HG03097 (cell line): ENCODE data around the gene PRR3.
"Not testable (repeated sequence)": the region's sequence is repeated elsewhere in the genome, so short reads cannot be mapped to it uniquely, and the experiment has no call there.

Experiments
- ATAC-seq: cut with Tn5 transposase; IDR thresholded peaks from one replicate; pipeline ENCODE4 v1.9.1; 2021; ENCODE audit not compliant: unreplicated experiment, low FRiP score

Gene PRR3

DNA sequence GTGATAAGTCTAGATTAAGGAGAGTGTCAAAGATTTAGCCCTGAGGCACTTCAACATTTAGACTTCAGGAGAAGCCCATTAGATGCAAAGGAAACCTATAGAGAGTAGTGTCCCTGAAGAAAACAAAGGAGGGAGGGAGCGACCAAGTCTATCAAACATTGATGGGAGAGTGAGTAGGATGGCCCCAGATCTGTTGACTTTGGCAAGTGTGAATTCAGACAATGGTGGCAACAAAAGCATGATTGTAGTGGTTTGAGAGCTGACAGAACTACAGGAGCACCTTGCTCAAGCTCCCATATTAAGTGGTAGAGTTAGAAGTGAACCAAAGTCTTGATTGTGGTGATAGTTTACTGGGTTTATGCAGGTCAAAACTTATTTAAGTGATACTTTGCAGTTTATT is 13.2 kb downstream of the PRR3 start:
- no peak for ATAC-seq

GRCh38 chr6:30570740-30571074 is 13.6 kb downstream of the PRR3 start:
- ATAC-seq: peak; percentile 9

DNA sequence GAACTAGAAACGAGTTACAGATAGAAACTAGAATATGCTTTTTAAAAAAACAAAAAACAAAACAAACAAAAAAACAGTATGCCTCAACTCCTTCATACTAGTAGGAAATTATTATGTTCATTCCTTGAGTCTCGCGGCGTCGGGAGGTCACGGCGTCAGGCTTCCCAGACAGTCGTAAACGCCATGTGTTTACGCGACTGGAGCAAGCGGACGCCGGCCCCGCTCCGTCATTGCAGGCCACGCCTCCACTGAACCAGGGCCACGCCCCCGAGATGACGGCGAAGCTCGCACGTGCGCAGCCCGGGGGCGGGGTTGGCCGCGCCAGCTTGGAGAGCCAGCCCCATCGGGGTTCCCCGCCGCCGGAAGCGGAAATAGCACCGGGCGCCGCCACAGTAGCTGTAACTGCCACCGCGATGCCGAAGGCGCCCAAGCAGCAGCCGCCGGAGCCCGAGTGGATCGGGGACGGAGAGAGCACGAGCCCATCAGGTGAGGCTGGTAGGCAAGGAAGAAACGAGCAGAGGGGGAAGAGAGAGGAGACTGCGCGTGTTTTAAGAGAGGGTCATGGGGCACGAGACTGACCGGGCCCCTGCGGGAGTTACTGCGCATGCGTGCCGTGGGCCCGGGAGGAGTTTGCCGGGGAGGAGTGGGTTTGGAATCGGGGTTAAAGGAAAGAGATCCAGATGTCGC is 14.1 kb downstream of the PRR3 start, which contains the start of gene ABCF1:
Gene ABCF1, plus strand, starts transcription at position 368 of the 687 bp plus-strand sequence. Its CDS starts 46 bp downstream, at position 414.
- peak; percentile 88 for ATAC-seq

DNA sequence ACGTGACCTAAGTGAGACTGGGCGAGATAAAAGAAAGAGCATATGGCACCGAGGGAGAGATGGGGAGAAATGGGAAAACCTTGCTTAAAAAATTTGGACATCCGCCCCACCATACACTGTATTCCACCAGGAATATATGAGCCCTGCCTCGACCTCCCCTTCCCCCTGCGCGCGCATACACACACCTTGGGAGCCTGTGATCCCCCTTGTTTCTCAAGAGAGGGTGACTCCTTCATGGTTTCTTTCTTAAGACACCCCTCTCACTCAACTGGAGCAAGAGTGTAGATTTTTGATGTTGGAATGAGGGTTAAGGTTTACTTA is 14.6 kb downstream of the PRR3 start:
- no peak for ATAC-seq

DNA sequence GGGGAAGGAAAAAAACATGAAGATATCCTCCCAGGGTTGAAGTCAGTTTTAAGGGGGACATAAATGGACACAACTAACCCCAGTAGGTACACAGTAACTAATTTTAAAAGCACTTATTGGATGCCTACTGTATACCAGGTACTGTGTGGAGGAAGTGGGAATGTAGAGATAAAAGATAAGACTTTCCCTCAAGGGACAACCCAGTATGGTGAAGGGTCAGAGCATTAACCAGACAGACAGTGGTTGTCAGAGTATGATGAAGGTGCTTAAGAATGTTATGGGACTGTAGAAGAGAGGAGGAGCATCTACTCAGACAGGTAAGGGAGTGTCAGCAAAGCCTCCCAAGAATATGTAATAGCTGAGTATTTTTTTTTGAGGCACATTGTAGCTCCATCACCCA is 15.1 kb downstream of the PRR3 start:
- no peak for ATAC-seq

- ATAC-seq: no peak
Observed at GRCh38 chr6:30573113-30573512, 16.0 kb downstream of the PRR3 start.

DNA sequence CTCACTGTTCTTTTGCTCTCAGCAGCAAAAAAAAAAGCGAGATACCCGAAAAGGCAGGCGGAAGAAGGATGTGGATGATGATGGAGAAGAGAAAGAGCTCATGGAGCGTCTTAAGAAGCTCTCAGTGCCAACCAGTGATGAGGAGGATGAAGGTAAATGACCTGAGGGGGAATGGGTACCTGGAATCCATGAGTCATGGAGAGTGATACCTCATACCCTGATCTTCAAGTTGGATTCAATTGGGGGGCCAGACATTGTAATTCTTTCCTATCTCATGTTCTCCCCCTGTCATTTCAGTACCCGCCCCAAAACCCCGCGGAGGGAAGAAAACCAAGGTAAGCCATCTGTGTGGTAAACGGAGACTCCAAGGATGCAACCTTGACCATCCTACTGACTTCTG is 21.0 kb downstream of the PRR3 start:
- ATAC-seq: no peak

DNA sequence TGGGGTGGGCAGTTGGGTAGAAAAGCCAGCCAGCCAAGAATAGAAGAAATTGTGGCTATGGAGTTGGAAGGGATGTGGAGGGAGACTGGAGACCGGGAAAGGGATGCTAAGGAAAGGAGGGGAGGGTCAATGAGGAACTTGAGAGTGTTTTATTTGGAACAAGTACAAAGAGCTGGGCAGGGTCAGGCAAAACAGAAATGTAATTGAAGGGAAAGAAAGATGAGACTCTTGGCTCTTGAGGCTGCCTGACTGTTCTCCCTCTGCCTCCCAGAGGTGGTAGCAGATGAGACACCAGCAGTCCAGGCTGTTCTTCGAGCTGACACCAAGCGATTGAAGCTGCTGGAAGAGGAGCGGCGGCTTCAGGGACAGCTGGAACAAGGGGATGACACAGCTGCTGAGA is 26.8 kb downstream of the PRR3 start:
- ATAC-seq: no peak

- ATAC-seq: no peak
Observed at GRCh38 chr6:30589754-30590358, 32.8 kb downstream of the PRR3 start.

DNA sequence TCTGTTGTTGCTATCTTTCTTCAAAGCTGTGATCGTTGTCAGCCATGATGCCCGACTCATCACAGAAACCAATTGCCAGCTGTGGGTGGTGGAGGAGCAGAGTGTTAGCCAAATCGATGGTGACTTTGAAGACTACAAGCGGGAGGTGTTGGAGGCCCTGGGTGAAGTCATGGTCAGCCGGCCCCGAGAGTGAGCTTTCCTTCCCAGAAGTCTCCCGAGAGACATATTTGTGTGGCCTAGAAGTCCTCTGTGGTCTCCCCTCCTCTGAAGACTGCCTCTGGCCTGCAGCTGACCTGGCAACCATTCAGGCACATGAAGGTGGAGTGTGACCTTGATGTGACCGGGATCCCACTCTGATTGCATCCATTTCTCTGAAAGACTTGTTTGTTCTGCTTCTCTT is 33.4 kb downstream of the PRR3 start:
- ATAC-seq: no peak

- no peak for ATAC-seq
Observed at GRCh38 chr6:30591008-30591407, 33.9 kb downstream of the PRR3 start.

- ATAC-seq: no peak
Observed at GRCh38 chr6:30592287-30592686, 35.2 kb downstream of the PRR3 start.

DNA sequence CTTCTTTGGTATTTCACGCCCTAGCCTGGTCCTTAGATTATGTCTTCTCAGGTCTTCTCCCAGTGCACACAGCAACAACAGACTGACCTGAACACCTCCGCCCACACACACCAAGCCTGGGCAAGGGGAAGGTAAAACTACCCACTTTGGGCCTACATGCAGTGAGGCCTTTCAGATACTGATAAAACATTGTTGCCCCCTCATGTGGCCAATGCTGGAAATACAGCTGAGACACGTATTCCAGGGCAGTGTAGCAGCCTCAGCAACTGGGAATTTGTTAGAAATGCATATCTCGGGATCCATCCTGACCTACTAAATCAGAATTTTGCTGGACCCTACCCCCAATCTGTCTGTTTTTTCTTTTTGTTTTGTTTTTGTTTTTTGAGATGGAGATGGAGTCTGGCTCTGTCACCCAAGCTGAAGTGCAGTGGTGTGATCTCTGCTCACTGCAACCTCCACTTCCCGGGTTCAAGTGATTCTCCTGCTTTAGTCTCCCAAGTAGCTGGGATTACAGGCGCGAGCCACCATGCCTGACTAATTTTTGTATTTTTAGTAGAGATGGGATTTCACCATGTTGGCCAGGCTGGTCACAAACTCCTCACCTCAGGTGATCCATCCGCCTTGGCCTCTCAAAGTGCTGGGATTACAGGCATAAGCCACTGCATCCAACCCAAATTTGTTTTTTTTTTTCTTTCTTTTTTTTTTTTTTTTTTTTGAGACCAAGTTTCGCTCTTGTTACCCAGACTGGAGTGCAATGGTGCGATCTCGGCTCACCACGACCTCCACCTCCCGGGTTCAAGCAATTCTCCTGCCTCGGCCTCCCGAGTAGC is 40.4 kb downstream of the PRR3 start:
- not testable (repeated sequence) for ATAC-seq

- no peak for ATAC-seq
Observed at GRCh38 chr6:30598912-30599624, 42.0 kb downstream of the PRR3 start.

DNA sequence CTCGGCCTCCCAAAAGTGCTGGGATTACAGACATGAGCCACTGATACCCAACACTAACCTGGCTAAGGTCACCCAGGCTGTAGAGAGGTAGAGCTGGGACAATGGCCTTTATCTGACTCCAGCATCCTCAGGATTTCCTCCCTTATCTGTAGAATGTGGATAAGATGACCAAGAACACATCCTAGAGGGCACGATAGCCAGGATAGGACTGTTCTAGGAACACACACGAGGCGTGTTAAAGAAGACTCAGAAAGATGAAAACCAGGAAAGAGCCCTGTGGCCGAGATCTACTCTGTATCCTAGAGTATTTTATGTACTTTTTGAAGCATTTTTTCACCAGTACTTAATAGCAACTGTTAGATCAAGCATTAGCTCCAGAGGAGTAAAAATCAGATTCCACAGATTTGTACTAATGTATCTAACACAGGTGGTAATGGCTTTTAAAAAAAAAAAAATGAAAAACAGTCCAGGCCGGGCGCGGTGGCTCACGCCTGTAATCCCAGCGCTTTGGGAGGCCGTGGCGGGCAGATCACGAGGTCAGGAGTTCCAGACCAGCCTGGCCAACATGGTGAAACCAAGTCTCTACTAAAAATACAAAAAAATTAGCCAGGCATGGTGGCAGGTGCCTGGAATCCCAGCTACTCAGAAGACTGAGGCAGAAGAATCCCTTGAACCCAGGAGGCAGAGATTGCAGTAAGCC is 42.7 kb downstream of the PRR3 start:
- ATAC-seq: no peak

- no peak for ATAC-seq
Observed at GRCh38 chr6:30600451-30600961, 43.4 kb downstream of the PRR3 start.

DNA sequence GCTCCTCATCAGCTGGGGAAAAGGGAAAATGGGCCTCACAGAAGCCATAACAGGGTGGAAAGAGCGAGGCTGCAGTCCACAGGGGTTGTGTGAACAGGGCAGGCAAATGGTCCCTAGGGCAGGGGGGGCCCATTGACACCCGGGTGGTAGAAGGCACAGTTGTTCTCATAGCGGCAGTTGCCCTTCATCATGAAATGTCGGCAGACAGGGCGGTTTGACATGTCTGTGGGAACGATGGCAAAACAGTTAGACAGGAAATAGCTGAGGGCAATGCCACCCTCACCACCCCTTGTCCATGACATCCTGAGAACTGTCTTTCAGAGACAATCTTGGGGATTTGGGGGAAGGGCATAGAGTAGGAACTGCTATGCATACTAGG is 44.3 kb downstream of the PRR3 start:
- no peak for ATAC-seq

DNA sequence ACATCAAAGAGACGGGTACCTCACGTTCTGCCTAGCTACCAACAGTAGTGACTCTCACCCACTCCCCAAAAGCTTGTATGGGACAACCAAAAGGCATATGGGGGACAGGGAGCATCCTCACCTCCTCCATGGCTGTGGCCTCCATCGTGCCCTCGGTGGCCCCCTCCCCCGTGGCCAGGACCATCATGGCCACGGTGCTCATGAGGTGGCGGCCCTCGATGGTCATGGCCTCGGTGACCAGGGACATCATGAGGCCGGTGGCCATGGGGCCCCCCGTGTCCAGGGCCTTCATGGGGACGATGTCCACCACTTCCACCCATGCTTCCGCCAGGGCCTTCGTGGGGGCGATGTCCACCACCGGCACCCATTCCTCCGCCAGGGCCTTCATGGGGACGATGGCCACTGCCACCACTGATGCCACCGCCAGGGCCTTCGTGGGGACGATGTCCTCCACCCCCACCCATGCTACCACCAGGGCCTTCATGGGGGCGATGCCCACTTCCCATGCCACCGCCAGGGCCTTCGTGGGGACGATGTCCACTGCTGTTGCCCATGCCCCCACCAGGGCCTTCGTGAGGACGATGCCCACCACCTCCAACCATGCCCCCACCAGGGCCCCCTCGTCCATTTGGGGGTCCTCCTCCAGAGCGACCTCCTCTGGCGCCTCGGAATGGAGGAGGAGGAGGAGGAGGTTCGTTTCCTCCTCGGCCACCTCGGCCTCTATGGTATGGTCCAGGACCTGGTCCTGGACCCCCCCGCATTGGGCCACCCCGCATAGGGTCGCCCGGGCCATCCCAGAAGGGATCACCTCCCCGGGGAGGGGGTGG is 44.9 kb downstream of the PRR3 start:
- no peak for ATAC-seq

GRCh38 chr6:30603961-30604360 is 46.9 kb downstream of the PRR3 start:
- no peak for ATAC-seq

DNA sequence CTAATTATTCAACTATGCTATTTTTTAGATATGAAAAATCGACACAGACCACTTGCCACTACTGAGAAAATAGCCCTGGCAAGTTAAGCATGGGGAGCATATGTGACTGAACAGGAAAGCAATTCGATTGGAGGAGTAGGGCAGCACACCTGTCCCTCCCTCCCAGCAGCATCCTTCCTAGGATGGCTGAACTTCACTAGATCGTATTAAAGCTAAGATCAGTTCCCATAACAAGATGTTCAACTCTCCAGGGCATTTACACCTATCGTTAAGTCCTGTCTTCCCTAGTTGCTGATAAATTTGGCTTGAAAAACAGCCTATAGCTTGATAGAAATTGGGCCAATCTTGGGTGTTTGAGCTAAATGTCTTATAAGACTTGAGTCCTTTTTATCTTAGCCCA is 53.0 kb downstream of the PRR3 start:
- no peak for ATAC-seq
